IMR-90 (cell line): Measurements from ENCODE around the gene TTLL7. TPM values are rescaled to one million over a fixed set of nuclear protein-coding genes. Genes with fewer than 3 reads are reported as not detected.
A peak's percentile ranks its signal among the peaks of the same experiment; 100 is the strongest.
"Not testable (repeated sequence)": the region's sequence is repeated elsewhere in the genome, so short reads cannot be mapped to it uniquely, and the experiment has no call there.

ENCODE experiments used
- ATAC-seq: fragments of 200-7000 bp; cut with Tn5 transposase; 2 replicates; pipeline ENCODE4 v1.9.1; 2020; ENCODE audit warnings: low read depth, mild to moderate bottlenecking, moderate library complexity
- BruUV-seq: library from RNA; stranded (reverse); fragments of 400-500 nt; replicated peaks from 2 replicates; lab custom pipeline; 2021; lab: Mats Ljungman, UMichigan
- CTCF ChIA-PET: fragments of 300-600 bp; formaldehyde crosslinking; extraction: SDS; loops from one replicate; lab custom pipeline; 2021; ENCODE audit warnings: antibody characterized with exemption; lab: Yijun Ruan, JAX
- POLR2A ChIA-PET: fragments of 300-600 bp; sonication (Branson Sonifier 250); formaldehyde crosslinking; loops from one replicate; lab custom pipeline; 2022; ENCODE audit warnings: antibody characterized with exemption; ENCODE audit not compliant: unreplicated experiment; lab: Charles Lee
- DNase-seq: peaks from one replicate; pipeline ENCODE4 v3.0.0; 2013
- H2AFZ ChIP-seq: replicated peaks from 2 replicates; pipeline ENCODE3; 2013; ENCODE audit warnings: low read length, mild to moderate bottlenecking; ENCODE audit not compliant: poor library complexity
- H2AK5ac ChIP-seq: 2 replicates; pipeline ENCODE4 v1.6.1; 2013; ENCODE audit warnings: low read depth, low read length, inconsistent platforms
- H2AK9ac ChIP-seq: replicated peaks from 2 replicates; pipeline ENCODE3; 2013; ENCODE audit warnings: mild to moderate bottlenecking, low read depth, low read length, moderate library complexity; ENCODE audit not compliant: poor library complexity
- H2BK120ac ChIP-seq: 2 replicates; pipeline ENCODE4 v1.6.1; 2013; ENCODE audit warnings: low read depth, low read length, inconsistent platforms
- H2BK15ac ChIP-seq: 3 replicates; pipeline ENCODE4 v1.6.1; 2013; ENCODE audit warnings: low read depth, low read length, inconsistent platforms
- H2BK20ac ChIP-seq: 2 replicates; pipeline ENCODE4 v1.6.1; 2013; ENCODE audit warnings: low read depth, mild to moderate bottlenecking, inconsistent platforms, low read length, moderate library complexity
- H2BK5ac ChIP-seq: 2 replicates; pipeline ENCODE4 v1.6.1; 2013; ENCODE audit warnings: mild to moderate bottlenecking, low read depth, low read length, inconsistent platforms; ENCODE audit not compliant: poor library complexity, severe bottlenecking
- H3K14ac ChIP-seq: replicated peaks from 2 replicates; pipeline ENCODE4 v1.6.1; 2013; ENCODE audit warnings: low read depth, low read length, inconsistent platforms
- H3K18ac ChIP-seq: 2 replicates; pipeline ENCODE4 v1.6.1; 2013; ENCODE audit warnings: low read depth, low read length, control low read depth
- H3K23ac ChIP-seq: 2 replicates; pipeline ENCODE4 v1.6.1; 2013; ENCODE audit warnings: low read depth, low read length, inconsistent platforms
- H3K27ac ChIP-seq: 2 replicates; pipeline ENCODE4 v1.5.1; 2013; ENCODE audit warnings: mild to moderate bottlenecking, control low read depth, low read length; ENCODE audit not compliant: insufficient read depth
- H3K27me3 ChIP-seq: 2 replicates; pipeline ENCODE4 v1.6.1; 2013; ENCODE audit warnings: low read length; ENCODE audit not compliant: control insufficient read depth, insufficient read depth
- H3K36me3 ChIP-seq: 2 replicates; pipeline ENCODE4 v1.6.1; 2013; ENCODE audit warnings: low read length, mixed read lengths; ENCODE audit not compliant: control insufficient read depth, insufficient read depth
- H3K4ac ChIP-seq: 2 replicates; pipeline ENCODE4 v1.6.1; 2013; ENCODE audit warnings: low read depth, low read length, inconsistent platforms
- H3K4me1 ChIP-seq: 2 replicates; pipeline ENCODE4 v1.6.1; 2013; ENCODE audit warnings: low read length, mixed read lengths; ENCODE audit not compliant: control insufficient read depth, insufficient read depth
- H3K4me2 ChIP-seq: 2 replicates; pipeline ENCODE4 v1.6.1; 2013; ENCODE audit warnings: low read depth, mild to moderate bottlenecking, control low read depth, low read length, moderate library complexity
- H3K4me3 ChIP-seq: 2 replicates; pipeline ENCODE4 v1.5.1; 2013; ENCODE audit warnings: low read depth, mild to moderate bottlenecking, control low read depth, low read length, moderate library complexity; ENCODE audit not compliant: insufficient read depth
- H3K56ac ChIP-seq: 2 replicates; pipeline ENCODE4 v1.6.1; 2013; ENCODE audit warnings: low read length, inconsistent platforms; ENCODE audit not compliant: insufficient read depth; ENCODE audit errors: extremely low read depth
- H3K79me1 ChIP-seq, 2 experiments: 2 replicates each; pipeline ENCODE4 v1.6.1; 2013; ENCODE audit warnings: low read length in 2 of 2, inconsistent platforms in 1 of 2, low read depth in 1 of 2
- H3K9ac ChIP-seq: 2 replicates; pipeline ENCODE4 v1.6.1; 2013; ENCODE audit warnings: low read depth, low read length, control low read depth
- H3K9me1 ChIP-seq: 2 replicates; pipeline ENCODE4 v1.6.1; 2013; ENCODE audit warnings: low read length, inconsistent platforms; ENCODE audit not compliant: insufficient read depth
- H3K9me3 ChIP-seq: 2 replicates; pipeline ENCODE4 v1.6.1; 2013; ENCODE audit warnings: low read length; ENCODE audit not compliant: control insufficient read depth, insufficient read depth
- H4K20me1 ChIP-seq: 2 replicates; pipeline ENCODE4 v1.6.1; 2013; ENCODE audit warnings: low read length, inconsistent platforms; ENCODE audit not compliant: insufficient read depth
- H4K5ac ChIP-seq: 2 replicates; pipeline ENCODE4 v1.6.1; 2013; ENCODE audit warnings: mild to moderate bottlenecking, low read depth, low read length, control low read depth
- H4K8ac ChIP-seq, 2 experiments: 2 replicates each; pipeline ENCODE4 v1.6.1; 2013; ENCODE audit warnings: low read depth in 2 of 2, low read length in 2 of 2, control low read depth in 1 of 2, inconsistent platforms in 1 of 2
- H4K91ac ChIP-seq: 2 replicates; pipeline ENCODE4 v1.6.1; 2013; ENCODE audit warnings: low read depth, low read length, inconsistent platforms; ENCODE audit not compliant: insufficient read depth
- MAFK ChIP-seq: IDR thresholded peaks from 2 replicates; pipeline ENCODE4 v1.6.1; 2012; ENCODE audit warnings: low read depth, low read length, improper control_type of control experiment
- WGBS, 2 experiments: methylation state at CpG; one replicate each; pipeline versions ENCODE4 v1.1.5 to v1.1.7; 2013; ENCODE audit warnings: missing lambda C conversion rate in 2 of 2; ENCODE audit not compliant: insufficient read length in 1 of 2; ENCODE audit errors: extremely low coverage in 2 of 2; 5-methylcytosine and 5-hydroxymethylcytosine counted together
- dilution Hi-C: fragments of 300-500 bp; cut with HindIII; formaldehyde crosslinking; loops from one replicate; pipeline ENCODE4 v1.14.3; 2018; ENCODE audit warnings: low sequenced_read_pairs; ENCODE audit not compliant: unreplicated experiment
- in situ Hi-C: fragments of 300-500 bp; cut with MboI; formaldehyde crosslinking; loops from 3 replicates; pipeline ENCODE4 v1.14.3; 2019; ENCODE audit warnings: low sequenced_read_pairs, inconsistent platforms, mixed read lengths
- intact Hi-C: fragments of 100-400 bp; cut with micrococcal nuclease; formaldehyde crosslinking; loops from 2 replicates; pipeline ENCODE4 v1.10.0; 2022
- polyA plus RNA-seq, 3 experiments: library from polyadenylated mRNA; depleted of rRNA; stranded (reverse); fragments of >200 nt; gene quantifications; 2 replicates each; pipeline ENCODE4 v1.2.3, GENCODE V29; 2012; ENCODE audit warnings: low replicate concordance in 1 of 3
- total RNA-seq: library from RNA; depleted of rRNA; stranded (reverse); fragments of >200 nt; gene quantifications from 2 replicates; pipeline ENCODE4 v1.2.3, GENCODE V29; 2012
- TF ChIP-seq, protein P1 (sequence below): fragments of 150-350 bp; IDR thresholded peaks from 2 replicates; pipeline ENCODE4 v1.6.1; 2017; ENCODE audit warnings: mild to moderate bottlenecking, antibody characterized with exemption, low read length, low read depth

Gene TTLL7
- total and polyA plus RNA-seq, 2 of the 4 experiments (the other 2 are of a cell fraction), result 5.7 to 8.1 TPM

GRCh38 chr1:83917959-83918358, 81.0 kb downstream of the TTLL7 start:
- H3K18ac ChIP-seq, result no peak overlapping the region
- no peak overlapping the region for H2BK120ac ChIP-seq
- H4K91ac ChIP-seq, result no peak overlapping the region
- dilution Hi-C loops (no loop called here), intact Hi-C loops (no loop called here), in situ Hi-C loops (no loop called here)
- H3K9me3 ChIP-seq, result no peaks in the 10 kb centered on the region
- no peak overlapping the region for H4K5ac ChIP-seq
- H4K20me1 ChIP-seq, result no peaks in the 10 kb centered on the region
- ChIA-PET CTCF (no interaction called here), POLR2A (no interaction called here)
- no peak overlapping the region for H3K4ac ChIP-seq
- H3K4me3 ChIP-seq, result no peak overlapping the region
- H2AK9ac ChIP-seq, result no peak overlapping the region
- DNase-seq (no peak), ATAC-seq (no peak)
- no peaks in the 10 kb centered on the region for H3K27me3 ChIP-seq
- no peak overlapping the region for H2BK5ac ChIP-seq
- no peak overlapping the region for H2BK15ac ChIP-seq
- H3K9me1 ChIP-seq, result no peaks in the 10 kb centered on the region
- H3K4me2 ChIP-seq, result no peak overlapping the region
- no peak overlapping the region for H3K14ac ChIP-seq
- no peak overlapping the region for H3K23ac ChIP-seq
- H3K27ac ChIP-seq, result no peak overlapping the region
- no CpG with 5 or more reads among the region's 1 CpG for WGBS, 2 experiments
- H4K8ac ChIP-seq, result no peak overlapping the region
- peaks cover 7% of the 10 kb centered on the region; the same call in 1 of the 2 replicates for H3K36me3 ChIP-seq
- H3K56ac ChIP-seq, result no peak overlapping the region
- TF ChIP-seq MAFK, result peak; percentile 99
- TF ChIP-seq, protein P1, sequence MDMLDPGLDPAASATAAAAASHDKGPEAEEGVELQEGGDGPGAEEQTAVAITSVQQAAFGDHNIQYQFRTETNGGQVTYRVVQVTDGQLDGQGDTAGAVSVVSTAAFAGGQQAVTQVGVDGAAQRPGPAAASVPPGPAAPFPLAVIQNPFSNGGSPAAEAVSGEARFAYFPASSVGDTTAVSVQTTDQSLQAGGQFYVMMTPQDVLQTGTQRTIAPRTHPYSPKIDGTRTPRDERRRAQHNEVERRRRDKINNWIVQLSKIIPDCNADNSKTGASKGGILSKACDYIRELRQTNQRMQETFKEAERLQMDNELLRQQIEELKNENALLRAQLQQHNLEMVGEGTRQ, result no peak
- no TSS peak for BruUV-seq
- no peak overlapping the region for H2AK5ac ChIP-seq
- no peak overlapping the region for H2BK20ac ChIP-seq
- H2AFZ ChIP-seq, result no peak overlapping the region
- H3K4me1 ChIP-seq, result no peaks in the 10 kb centered on the region
- H3K9ac ChIP-seq, result no peak overlapping the region
- H3K79me1 ChIP-seq, result no peaks in the 10 kb centered on the region; a peak in 1 of 4 replicates

DNA sequence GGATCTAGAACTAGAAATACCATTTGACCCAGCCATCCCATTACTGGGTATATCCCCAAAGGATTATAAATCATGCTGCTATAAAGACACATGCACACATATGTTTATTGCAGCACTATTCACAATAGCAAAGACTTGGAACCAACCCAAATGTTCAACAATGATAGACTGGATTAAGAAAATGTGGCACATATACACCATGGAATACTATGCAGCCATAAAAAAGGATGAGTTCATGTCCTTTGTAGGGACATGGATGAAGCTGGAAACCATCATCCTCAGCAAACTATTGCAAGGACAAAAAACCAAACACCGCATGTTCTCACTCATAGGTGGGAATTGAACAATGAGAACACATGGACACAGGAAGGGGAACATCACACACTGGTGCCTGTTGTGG, 82.8 kb downstream of the TTLL7 start:
- H2BK5ac ChIP-seq, H3K14ac ChIP-seq, H3K9me3 ChIP-seq, POLR2A ChIA-PET, dilution Hi-C loops, H3K9me1 ChIP-seq, H2AK5ac ChIP-seq, H4K91ac ChIP-seq, H3K27ac ChIP-seq, H3K4me1 ChIP-seq, H3K27me3 ChIP-seq, H4K8ac ChIP-seq, H2BK15ac ChIP-seq, H3K56ac ChIP-seq, H3K23ac ChIP-seq, H3K4ac ChIP-seq, H3K9ac ChIP-seq, H3K18ac ChIP-seq, intact Hi-C loops, H2AFZ ChIP-seq, DNase-seq, in situ Hi-C loops, H2AK9ac ChIP-seq, CTCF ChIA-PET, H3K79me1 ChIP-seq, H3K4me3 ChIP-seq, H2BK20ac ChIP-seq, H4K20me1 ChIP-seq, H2BK120ac ChIP-seq, BruUV-seq, H4K5ac ChIP-seq, H3K36me3 ChIP-seq, ATAC-seq, H3K4me2 ChIP-seq: not testable (repeated sequence)
- no CpG with 5 or more reads among the region's 1 CpG for WGBS, 2 experiments
